GM23338 (cell line): Measurements from ENCODE around the gene SCML1. TPM values are rescaled to one million over a fixed set of nuclear protein-coding genes. Genes with fewer than 3 reads are reported as not detected.

Experiments
- ATAC-seq: fragments of 200-7000 bp; cut with Tn5 transposase; 3 replicates; pipeline ENCODE4 v1.9.1; 2020
- DNase-seq: peaks from one replicate; pipeline ENCODE4 v3.0.0-alpha.2; 2015; ENCODE audit warnings: low spot score
- H2AFZ ChIP-seq: fragments of 200-600 bp; sonication (generic); 2 replicates; pipeline ENCODE4 v1.8.0; 2016; ENCODE audit warnings: antibody characterized with exemption, mild to moderate bottlenecking, moderate library complexity
- H3F3A ChIP-seq: fragments of 200-600 bp; sonication (generic); replicated peaks from 2 replicates; pipeline ENCODE4 v1.8.0; 2017; ENCODE audit warnings: antibody characterized with exemption, mixed run types, low read depth
- H3K27ac ChIP-seq: fragments of 200-600 bp; sonication (generic); 2 replicates; pipeline ENCODE4 v1.6.1; 2016; ENCODE audit warnings: low read depth
- H3K27me3 ChIP-seq: fragments of 200-600 bp; sonication (generic); 2 replicates; pipeline ENCODE4 v1.8.0; 2016; ENCODE audit warnings: mild to moderate bottlenecking, mixed run types, moderate library complexity; ENCODE audit not compliant: insufficient read depth
- H3K36me3 ChIP-seq: fragments of 200-600 bp; sonication (generic); 2 replicates; pipeline ENCODE4 v1.8.0; 2016; ENCODE audit warnings: mild to moderate bottlenecking; ENCODE audit not compliant: insufficient read depth
- H3K4me1 ChIP-seq: fragments of 200-600 bp; sonication (generic); 2 replicates; pipeline ENCODE4 v1.8.0; 2016; ENCODE audit warnings: mild to moderate bottlenecking, moderate library complexity; ENCODE audit not compliant: insufficient read depth
- H3K4me2 ChIP-seq: fragments of 200-600 bp; sonication (generic); 2 replicates; pipeline ENCODE4 v1.7.1; 2017; ENCODE audit warnings: mixed run types
- H3K4me3 ChIP-seq: fragments of 200-600 bp; sonication (generic); 2 replicates; pipeline ENCODE4 v1.6.1; 2016; ENCODE audit warnings: mixed run types
- H3K79me2 ChIP-seq: fragments of 200-600 bp; sonication (generic); replicated peaks from 2 replicates; pipeline ENCODE4 v1.8.0; 2017; ENCODE audit warnings: mild to moderate bottlenecking; ENCODE audit not compliant: insufficient read depth
- H3K9me2 ChIP-seq: fragments of 200-600 bp; sonication (generic); 2 replicates; pipeline ENCODE4 v1.8.0; 2017; ENCODE audit not compliant: insufficient read depth
- H4K20me1 ChIP-seq: fragments of 200-600 bp; sonication (generic); replicated peaks from 2 replicates; pipeline ENCODE4 v1.8.0; 2017; ENCODE audit warnings: mild to moderate bottlenecking; ENCODE audit not compliant: insufficient read depth
- H3K27ac Mint-ChIP-seq: 2 replicates; pipeline ENCODE4 v1.8.0; 2020; ENCODE audit warnings: inconsistent platforms, mild to moderate bottlenecking, moderate library complexity, mixed read lengths
- H3K27me3 Mint-ChIP-seq: 3 replicates; pipeline ENCODE4 v1.8.0; 2022; ENCODE audit warnings: low read depth, mild to moderate bottlenecking, moderate library complexity, mixed read lengths, inconsistent platforms; ENCODE audit not compliant: insufficient read depth, poor library complexity
- H3K36me3 Mint-ChIP-seq: 3 replicates; pipeline ENCODE4 v1.8.0; 2021; ENCODE audit warnings: low read depth, mild to moderate bottlenecking, inconsistent platforms, moderate library complexity, mixed read lengths
- H3K4me1 Mint-ChIP-seq: 3 replicates; pipeline ENCODE4 v1.8.0; 2020; ENCODE audit warnings: mild to moderate bottlenecking, inconsistent platforms, mixed read lengths
- H3K4me3 Mint-ChIP-seq: 3 replicates; pipeline ENCODE4 v1.8.0; 2021; ENCODE audit warnings: moderate library complexity, mild to moderate bottlenecking, inconsistent platforms, mixed read lengths
- H3K9me3 Mint-ChIP-seq: 3 replicates; pipeline ENCODE4 v1.8.0; 2020; ENCODE audit warnings: moderate library complexity, mild to moderate bottlenecking, inconsistent platforms, mixed read lengths
- CREB1 ChIP-seq: fragments of 250-450 bp; sonication (Bioruptor Pico); IDR thresholded peaks from 2 replicates; pipeline ENCODE4 v1.5.0; 2020; ENCODE audit warnings: low read depth, mild to moderate bottlenecking, moderate library complexity
- EZH2 ChIP-seq: fragments of 200-600 bp; sonication (generic); IDR thresholded peaks from one replicate; pipeline ENCODE4 v1.8.0; 2017; ENCODE audit warnings: antibody characterized with exemption, mild to moderate bottlenecking, low read depth; ENCODE audit not compliant: unreplicated experiment
- EZH2phosphoT487 ChIP-seq: fragments of 200-600 bp; sonication (generic); IDR thresholded peaks from one replicate; pipeline ENCODE4 v1.8.1; 2018; ENCODE audit warnings: antibody characterized with exemption; ENCODE audit not compliant: unreplicated experiment
- JUNB ChIP-seq: IDR thresholded peaks from one replicate; pipeline ENCODE4 v1.6.1; 2016; ENCODE audit warnings: antibody characterized with exemption; ENCODE audit not compliant: unreplicated experiment
- NANOG ChIP-seq: IDR thresholded peaks from 2 replicates; pipeline ENCODE4 v1.6.1; 2016; ENCODE audit warnings: antibody characterized with exemption, borderline replicate concordance
- STAT1 ChIP-seq: IDR thresholded peaks from one replicate; pipeline ENCODE4 v1.6.1; 2016; ENCODE audit warnings: antibody characterized with exemption; ENCODE audit not compliant: unreplicated experiment
- polyA plus RNA-seq: library from polyadenylated mRNA; unstranded; fragments of >200 nt; fragmentation: Nextera tagmentation; extraction: Ambion mirVana; gene quantifications from 2 replicates; pipeline ENCODE4 v1.2.1, GENCODE V29; 2016
- total RNA-seq: library from RNA; depleted of rRNA; stranded (reverse); fragments of >200 nt; shearing (Covaris generic); gene quantifications from 2 replicates; pipeline ENCODE4 v1.2.3, GENCODE V29; 2014
- TF ChIP-seq, protein P1 (sequence below), 2 experiments: fragments of 200-600 bp in 1 of 2; sonication (generic) in 1 of 2; conservative IDR thresholded peaks; 2 replicates each; pipeline versions ENCODE4 v1.5.1 to v1.6.1; 2016 to 2017; ENCODE audit warnings: antibody characterized with exemption in 2 of 2, low read depth in 2 of 2, mild to moderate bottlenecking in 2 of 2, moderate library complexity in 1 of 2
- TF ChIP-seq, protein P2 (sequence below): IDR thresholded peaks from 2 replicates; pipeline ENCODE4 v1.6.1; 2016; ENCODE audit warnings: antibody characterized with exemption

Gene SCML1
- total and polyA plus RNA-seq, 2 experiments from 2014 or later: 5.4 to 6.4 TPM

DNA sequence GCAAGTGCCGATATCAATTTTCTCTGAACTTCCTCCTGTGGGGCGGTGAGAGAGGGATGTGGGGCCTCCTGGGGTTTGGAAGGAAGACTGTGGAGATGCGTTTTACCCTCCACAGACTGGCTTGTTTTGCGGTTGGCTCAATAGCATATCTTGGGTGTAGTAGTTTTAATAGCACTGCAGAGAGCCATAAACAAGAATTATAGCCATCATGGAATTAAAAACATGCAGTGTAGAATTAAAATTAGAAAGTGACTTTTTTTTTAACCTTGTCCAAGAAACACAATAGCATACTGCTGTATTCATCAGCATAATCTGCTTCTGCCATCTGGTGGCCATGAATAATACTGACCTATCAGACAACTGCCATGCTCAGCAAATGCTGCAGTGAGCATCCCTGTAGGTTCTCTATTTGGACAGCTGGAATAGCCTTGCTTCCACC lies 47.3 kb upstream of the SCML1 start:
- TF ChIP-seq EZH2phosphoT487: no peak
- no peak for TF ChIP-seq STAT1
- TF ChIP-seq, protein P1, sequence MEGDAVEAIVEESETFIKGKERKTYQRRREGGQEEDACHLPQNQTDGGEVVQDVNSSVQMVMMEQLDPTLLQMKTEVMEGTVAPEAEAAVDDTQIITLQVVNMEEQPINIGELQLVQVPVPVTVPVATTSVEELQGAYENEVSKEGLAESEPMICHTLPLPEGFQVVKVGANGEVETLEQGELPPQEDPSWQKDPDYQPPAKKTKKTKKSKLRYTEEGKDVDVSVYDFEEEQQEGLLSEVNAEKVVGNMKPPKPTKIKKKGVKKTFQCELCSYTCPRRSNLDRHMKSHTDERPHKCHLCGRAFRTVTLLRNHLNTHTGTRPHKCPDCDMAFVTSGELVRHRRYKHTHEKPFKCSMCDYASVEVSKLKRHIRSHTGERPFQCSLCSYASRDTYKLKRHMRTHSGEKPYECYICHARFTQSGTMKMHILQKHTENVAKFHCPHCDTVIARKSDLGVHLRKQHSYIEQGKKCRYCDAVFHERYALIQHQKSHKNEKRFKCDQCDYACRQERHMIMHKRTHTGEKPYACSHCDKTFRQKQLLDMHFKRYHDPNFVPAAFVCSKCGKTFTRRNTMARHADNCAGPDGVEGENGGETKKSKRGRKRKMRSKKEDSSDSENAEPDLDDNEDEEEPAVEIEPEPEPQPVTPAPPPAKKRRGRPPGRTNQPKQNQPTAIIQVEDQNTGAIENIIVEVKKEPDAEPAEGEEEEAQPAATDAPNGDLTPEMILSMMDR (conservative IDR thresholded peaks at IDR 0.05; ENCODE audit: low read depth in 2 of 2): peak; percentile 49 to 72
- no peak for TF ChIP-seq EZH2
- DNase-seq (peak; percentile 64), ATAC-seq (peak; percentile 73)
- Mint-ChIP-seq H3K4me1 (peaks cover 6% of the 10 kb centered on the region; the same call in 2 of the 3 replicates), H3K27me3 (no peaks in the 10 kb centered on the region), H3K36me3 (no peaks in the 10 kb centered on the region), H3K27ac (no peak overlapping the region), H3K4me3 (no peak overlapping the region), H3K9me3 (no peaks in the 10 kb centered on the region)
- Histone ChIP-seq H4K20me1 (no peaks in the 10 kb centered on the region), H3K9me2 (no peaks in the 10 kb centered on the region), H3K4me2 (no peak overlapping the region), H3K4me3 (no peak overlapping the region), H3F3A (no peaks in the 10 kb centered on the region), H2AFZ (no peak overlapping the region), H3K4me1 (no peaks in the 10 kb centered on the region), H3K27ac (no peak overlapping the region), H3K27me3 (no peaks in the 10 kb centered on the region), H3K36me3 (no peaks in the 10 kb centered on the region), H3K79me2 (no peaks in the 10 kb centered on the region)

DNA sequence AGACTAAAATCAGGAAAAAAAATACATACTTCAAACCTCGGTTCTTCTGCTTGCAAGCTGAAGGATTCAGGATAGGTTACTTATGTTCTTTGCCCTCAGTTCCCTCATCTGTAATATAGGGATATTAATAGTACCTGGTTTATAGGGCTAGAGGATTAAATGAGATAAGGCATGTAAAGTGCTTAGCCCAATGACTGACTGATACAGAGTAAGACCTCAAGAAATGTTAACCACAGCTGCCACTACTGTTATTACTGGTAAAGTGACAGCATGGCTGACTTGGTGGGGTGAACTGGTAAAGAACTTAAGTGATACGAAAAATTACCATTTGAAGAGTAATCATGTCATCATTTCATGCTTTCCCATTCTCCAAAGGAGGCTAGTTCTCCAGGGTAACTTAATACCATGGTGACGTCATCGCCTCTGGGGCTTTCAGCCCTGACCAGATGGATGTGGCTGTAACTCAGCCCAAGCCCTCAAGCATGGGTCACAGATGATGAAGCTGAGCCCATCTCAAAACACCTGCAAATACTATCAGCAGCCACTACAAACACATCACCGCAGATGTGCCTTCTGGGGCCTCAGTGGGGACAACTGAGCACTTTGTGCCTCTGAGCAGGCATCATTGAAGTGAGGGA lies 44.5 kb upstream of the SCML1 start:
- Histone ChIP-seq H3K36me3 (no peaks in the 10 kb centered on the region), H3K4me1 (no peaks in the 10 kb centered on the region), H3F3A (no peaks in the 10 kb centered on the region), H2AFZ (no peak overlapping the region), H4K20me1 (no peaks in the 10 kb centered on the region), H3K79me2 (no peaks in the 10 kb centered on the region), H3K27ac (no peak overlapping the region), H3K4me3 (no peak overlapping the region), H3K4me2 (no peak overlapping the region), H3K9me2 (no peaks in the 10 kb centered on the region), H3K27me3 (no peaks in the 10 kb centered on the region)
- no peaks in the 10 kb centered on the region for H3K27me3 Mint-ChIP-seq
- H3K4me3 Mint-ChIP-seq: no peak overlapping the region
- TF ChIP-seq CREB1: peak; percentile 87
- TF ChIP-seq, protein P2, sequence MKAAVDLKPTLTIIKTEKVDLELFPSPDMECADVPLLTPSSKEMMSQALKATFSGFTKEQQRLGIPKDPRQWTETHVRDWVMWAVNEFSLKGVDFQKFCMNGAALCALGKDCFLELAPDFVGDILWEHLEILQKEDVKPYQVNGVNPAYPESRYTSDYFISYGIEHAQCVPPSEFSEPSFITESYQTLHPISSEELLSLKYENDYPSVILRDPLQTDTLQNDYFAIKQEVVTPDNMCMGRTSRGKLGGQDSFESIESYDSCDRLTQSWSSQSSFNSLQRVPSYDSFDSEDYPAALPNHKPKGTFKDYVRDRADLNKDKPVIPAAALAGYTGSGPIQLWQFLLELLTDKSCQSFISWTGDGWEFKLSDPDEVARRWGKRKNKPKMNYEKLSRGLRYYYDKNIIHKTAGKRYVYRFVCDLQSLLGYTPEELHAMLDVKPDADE: no peak
- H3K27ac Mint-ChIP-seq: no peak overlapping the region
- H3K9me3 Mint-ChIP-seq: no peaks in the 10 kb centered on the region
- no peaks in the 10 kb centered on the region for H3K36me3 Mint-ChIP-seq
- H3K4me1 Mint-ChIP-seq: peaks cover 6% of the 10 kb centered on the region; the same call in 2 of the 3 replicates
- ATAC-seq (peak; percentile 76), DNase-seq (peak; percentile 55)

DNA sequence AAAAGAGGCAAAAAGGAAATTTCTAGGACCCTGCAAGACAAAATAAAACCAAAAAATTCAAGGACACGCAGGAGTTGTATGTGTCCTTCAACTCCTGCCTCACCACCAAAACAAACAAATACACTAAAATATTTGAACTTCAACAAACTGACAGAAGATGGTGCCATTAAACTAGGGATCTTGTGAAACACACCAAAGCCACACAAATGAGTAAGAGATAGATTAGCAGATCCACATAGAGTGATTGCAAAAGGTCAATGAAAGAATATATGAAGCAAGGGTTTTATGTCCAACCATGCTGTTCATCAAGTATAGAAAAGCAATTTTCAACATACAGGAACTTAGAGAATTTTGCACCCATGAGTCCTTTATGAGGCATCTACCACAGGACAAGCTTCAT lies 40.1 kb upstream of the SCML1 start:
- Histone ChIP-seq H2AFZ (no peak overlapping the region), H3F3A (no peaks in the 10 kb centered on the region), H3K4me1 (no peaks in the 10 kb centered on the region), H3K9me2 (no peaks in the 10 kb centered on the region), H3K27me3 (no peaks in the 10 kb centered on the region), H3K79me2 (no peaks in the 10 kb centered on the region), H3K27ac (no peak overlapping the region), H3K4me2 (no peak overlapping the region), H4K20me1 (no peaks in the 10 kb centered on the region), H3K36me3 (no peaks in the 10 kb centered on the region), H3K4me3 (no peak overlapping the region)
- no peaks in the 10 kb centered on the region; the same call in 2 of the 3 replicates for H3K4me1 Mint-ChIP-seq
- H3K27me3 Mint-ChIP-seq: no peaks in the 10 kb centered on the region
- H3K27ac Mint-ChIP-seq: no peak overlapping the region
- no peaks in the 10 kb centered on the region for H3K9me3 Mint-ChIP-seq
- no peak overlapping the region for H3K4me3 Mint-ChIP-seq
- no peak for DNase-seq
- ATAC-seq: no peak
- no peaks in the 10 kb centered on the region for H3K36me3 Mint-ChIP-seq
- TF ChIP-seq, protein P1 (conservative IDR thresholded peaks at IDR 0.05; ENCODE audit: low read depth in 2 of 2): no peak; a peak in 1 of 4 replicates
- TF ChIP-seq NANOG: no peak
- TF ChIP-seq JUNB: no peak
- TF ChIP-seq, protein P2: no peak
